HG02943 (cell line): ENCODE measurements around the gene IGFBP7.
"Not testable (repeated sequence)": the region's sequence is repeated elsewhere in the genome, so short reads cannot be mapped to it uniquely, and the experiment has no call there.

ENCODE experiments used
- ATAC-seq: cut with Tn5 transposase; IDR thresholded peaks from one replicate; pipeline ENCODE4 v1.9.1; 2021; ENCODE audit warnings: mild to moderate bottlenecking, low read depth, moderate library complexity; ENCODE audit not compliant: unreplicated experiment

The IGFBP7 gene

GRCh38 chr4:57076646-57077045, 33.5 kb downstream of the IGFBP7 start:
- ATAC-seq = no peak

GRCh38 chr4:57075367-57075766, 34.8 kb downstream of the IGFBP7 start:
- no peak for ATAC-seq

- ATAC-seq = no peak
Measured at GRCh38 chr4:57074744-57075143, 35.4 kb downstream of the IGFBP7 start.

- no peak for ATAC-seq
Measured at GRCh38 chr4:57073559-57073958, 36.6 kb downstream of the IGFBP7 start.

- no peak for ATAC-seq
Measured at GRCh38 chr4:57071326-57071725, 38.9 kb downstream of the IGFBP7 start.

- no peak for ATAC-seq
Measured at GRCh38 chr4:57070461-57070860, 39.7 kb downstream of the IGFBP7 start.

GRCh38 chr4:57068237-57068981, 41.8 kb downstream of the IGFBP7 start:
- no peak for ATAC-seq

- no peak for ATAC-seq
Measured at GRCh38 chr4:57065730-57066482, 44.3 kb downstream of the IGFBP7 start.

GRCh38 chr4:57064811-57065711, 45.1 kb downstream of the IGFBP7 start:
- no peak for ATAC-seq

GRCh38 chr4:57064120-57064519, 46.1 kb downstream of the IGFBP7 start:
- ATAC-seq = no peak

GRCh38 chr4:57063518-57063917, 46.7 kb downstream of the IGFBP7 start:
- no peak for ATAC-seq

- no peak for ATAC-seq
Measured at GRCh38 chr4:57061395-57061794, 48.8 kb downstream of the IGFBP7 start.

- ATAC-seq = not testable (repeated sequence)
Measured at GRCh38 chr4:57060717-57061067, 49.5 kb downstream of the IGFBP7 start.

- ATAC-seq = no peak
Measured at GRCh38 chr4:57059890-57060716, 50.1 kb downstream of the IGFBP7 start.

- no peak for ATAC-seq
Measured at GRCh38 chr4:57055886-57056285, 54.3 kb downstream of the IGFBP7 start.

GRCh38 chr4:57053508-57053907, 56.7 kb downstream of the IGFBP7 start:
- ATAC-seq = no peak

GRCh38 chr4:57051524-57051923, 58.7 kb downstream of the IGFBP7 start:
- ATAC-seq = no peak

GRCh38 chr4:57051095-57051494, 59.1 kb downstream of the IGFBP7 start:
- ATAC-seq = no peak

- ATAC-seq = no peak
Measured at GRCh38 chr4:57048590-57049304, 61.4 kb downstream of the IGFBP7 start.

- ATAC-seq = not testable (repeated sequence)
Measured at GRCh38 chr4:57047046-57047445, 63.1 kb downstream of the IGFBP7 start.
